H4 (cell line): ENCODE data around the gene HNRNPA0. TPM values are rescaled to one million over a fixed set of nuclear protein-coding genes. Genes with fewer than 3 reads are reported as not detected.

Source experiments
- DNase-seq: peaks from one replicate; pipeline ENCODE4 v3.0.0-alpha.2; 2015; ENCODE audit warnings: low spot score
- total RNA-seq: library from RNA; depleted of rRNA; stranded (reverse); fragments of >200 nt; shearing (Covaris generic); gene quantifications from 2 replicates; pipeline ENCODE4 v1.2.3, GENCODE V29; 2014

HNRNPA0 gene
- total RNA-seq, 1 experiment from 2014 or later: 10.7 TPM

- no peak for DNase-seq
These were observed 999 bp upstream of the HNRNPA0 start for GRCh38 chr5:137754961-137755762.

GRCh38 chr5:137753691-137754187, 424 bp downstream of the HNRNPA0 start:
- no peak for DNase-seq

- DNase-seq: peak; percentile 29
These were observed 1.1 kb downstream of the HNRNPA0 start for GRCh38 chr5:137752905-137753690.

- DNase-seq: peak; percentile 77
These were observed 2.2 kb downstream of the HNRNPA0 start for GRCh38 chr5:137751869-137752491.

GRCh38 chr5:137750436-137750835, 3.7 kb downstream of the HNRNPA0 start:
- DNase-seq: no peak

- DNase-seq: no peak
These were observed 6.3 kb downstream of the HNRNPA0 start for GRCh38 chr5:137747848-137748247.

GRCh38 chr5:137743031-137743640, 11.0 kb downstream of the HNRNPA0 start:
- DNase-seq: peak; percentile 78

GRCh38 chr5:137741718-137742117, 12.4 kb downstream of the HNRNPA0 start:
- no peak for DNase-seq

GRCh38 chr5:137739737-137740136, 14.4 kb downstream of the HNRNPA0 start:
- DNase-seq: no peak

- DNase-seq: no peak
These were observed 15.2 kb downstream of the HNRNPA0 start for GRCh38 chr5:137738947-137739346.

- DNase-seq: no peak
These were observed 16.6 kb downstream of the HNRNPA0 start for GRCh38 chr5:137737349-137738131.

GRCh38 chr5:137736496-137736895, 17.7 kb downstream of the HNRNPA0 start:
- DNase-seq: no peak

- DNase-seq: no peak
These were observed 18.4 kb downstream of the HNRNPA0 start, which contains the start of gene KLHL3 for GRCh38 chr5:137735555-137736284. KLHL3 (minus strand) TSS chr5:137736089; CDS start chr5:137735646, 443 bp downstream.

GRCh38 chr5:137734962-137735554, 19.1 kb downstream of the HNRNPA0 start:
- no peak for DNase-seq

- no peak for DNase-seq
These were observed 19.8 kb downstream of the HNRNPA0 start for GRCh38 chr5:137734331-137734730.

GRCh38 chr5:137733922-137734321, 20.2 kb downstream of the HNRNPA0 start:
- DNase-seq: no peak

GRCh38 chr5:137733006-137733405, 21.2 kb downstream of the HNRNPA0 start:
- no peak for DNase-seq

- no peak for DNase-seq
These were observed 23.0 kb downstream of the HNRNPA0 start for GRCh38 chr5:137731176-137731575.

- no peak for DNase-seq
These were observed 23.8 kb downstream of the HNRNPA0 start for GRCh38 chr5:137730336-137730735.

GRCh38 chr5:137728048-137728447, 26.1 kb downstream of the HNRNPA0 start:
- DNase-seq: no peak
